NOMO-1 (cell line): ENCODE measurements around the gene LAMA2.

ENCODE experiments used
- DNase-seq, 2 experiments: peaks; one replicate each; lab custom pipeline; 2025; ENCODE audit not compliant: unreplicated experiment in 2 of 2; lab: John Stamatoyannopoulos, UW

The LAMA2 gene

DNA sequence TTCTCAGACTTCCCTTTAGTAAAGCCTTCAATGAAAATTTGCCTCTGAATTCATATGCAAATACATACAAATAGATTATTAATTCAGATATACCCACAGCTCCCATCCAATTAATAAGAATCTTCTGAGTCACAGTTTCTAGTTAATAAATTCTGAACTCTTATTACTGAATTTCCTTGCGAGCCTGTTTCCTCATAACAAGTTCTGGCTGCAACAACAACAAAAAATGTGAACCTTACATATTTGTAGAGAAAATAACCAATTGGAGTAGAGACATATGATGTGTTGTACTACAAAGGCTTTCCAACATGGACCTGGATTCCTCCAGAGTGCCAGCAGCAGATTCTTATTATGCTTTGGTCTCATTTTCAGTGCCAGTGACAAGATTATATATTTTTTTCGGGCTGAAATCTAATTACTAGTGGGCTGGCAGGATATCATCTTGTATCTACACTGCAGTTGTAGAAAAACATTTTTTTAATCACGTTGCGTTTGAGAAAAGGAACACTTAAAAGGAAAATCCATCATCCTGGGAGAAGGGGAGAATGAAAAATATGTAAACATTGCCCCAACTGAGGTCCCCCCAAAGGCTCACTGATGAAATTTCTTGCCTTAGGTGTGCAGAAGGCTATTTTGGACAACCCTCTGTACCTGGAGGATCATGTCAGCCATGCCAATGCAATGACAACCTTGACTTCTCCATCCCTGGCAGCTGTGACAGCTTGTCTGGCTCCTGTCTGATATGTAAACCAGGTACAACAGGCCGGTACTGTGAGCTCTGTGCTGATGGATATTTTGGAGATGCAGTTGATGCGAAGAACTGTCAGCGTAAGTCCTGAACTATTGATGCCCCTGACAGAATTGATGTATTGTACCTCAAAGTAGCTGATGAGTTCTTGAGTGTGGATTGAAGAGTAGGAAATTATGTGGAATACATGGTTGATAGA is 404.6 kb downstream of the LAMA2 start:
- DNase-seq = no peak

DNA sequence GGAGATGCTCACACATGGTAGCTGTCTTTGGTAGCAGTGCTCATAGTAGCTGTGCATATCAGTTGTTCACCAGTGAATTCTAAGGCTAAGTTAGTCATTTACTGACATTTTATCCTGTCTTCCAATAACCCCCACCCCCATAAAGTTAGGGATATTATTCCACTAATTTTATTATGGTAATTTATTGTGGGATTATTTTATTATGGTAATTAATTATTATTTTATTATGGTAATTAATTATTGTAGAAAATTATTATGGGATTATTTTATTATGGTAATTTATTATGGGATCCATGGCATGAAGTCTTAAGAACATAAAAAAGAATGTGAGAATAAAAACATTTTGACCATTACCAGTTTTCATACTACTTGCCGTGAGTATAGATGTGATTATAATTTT is 406.5 kb downstream of the LAMA2 start:
- DNase-seq = no peak

DNA sequence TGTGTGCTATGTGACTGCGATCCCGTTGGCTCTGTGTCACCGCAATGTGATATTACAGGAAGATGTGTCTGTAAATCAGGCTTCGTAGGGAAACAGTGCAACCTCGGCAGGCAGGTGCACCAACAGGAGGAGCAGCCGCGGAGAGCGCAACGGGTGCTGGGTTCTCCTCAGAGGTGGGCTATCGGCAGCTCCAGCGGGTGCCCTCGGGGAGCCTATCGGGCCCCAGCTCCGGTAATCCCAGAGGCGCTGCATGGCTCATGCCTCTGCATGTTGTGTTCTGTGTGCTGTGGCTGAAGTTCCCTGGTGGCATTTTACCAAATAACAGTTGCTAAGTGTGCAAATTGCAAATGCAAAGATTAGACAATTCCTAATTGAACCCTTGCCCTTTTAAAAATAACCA is 409.9 kb downstream of the LAMA2 start:
- DNase-seq = no peak

DNA sequence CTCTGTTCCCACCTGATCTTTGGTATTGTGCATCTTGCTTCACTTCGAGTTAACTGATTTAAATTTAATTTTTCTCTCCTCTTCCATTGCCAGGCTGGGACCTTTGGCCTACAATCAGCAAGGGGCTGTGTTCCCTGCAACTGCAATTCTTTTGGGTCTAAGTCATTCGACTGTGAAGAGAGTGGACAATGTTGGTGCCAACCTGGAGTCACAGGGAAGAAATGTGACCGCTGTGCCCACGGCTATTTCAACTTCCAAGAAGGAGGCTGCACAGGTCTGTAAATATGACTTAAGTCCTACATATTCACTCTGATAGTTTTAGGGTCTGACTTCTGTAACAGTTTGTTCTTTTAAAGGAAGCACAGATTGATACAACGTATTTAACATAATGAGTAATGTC is 414.7 kb downstream of the LAMA2 start:
- no peak for DNase-seq

DNA sequence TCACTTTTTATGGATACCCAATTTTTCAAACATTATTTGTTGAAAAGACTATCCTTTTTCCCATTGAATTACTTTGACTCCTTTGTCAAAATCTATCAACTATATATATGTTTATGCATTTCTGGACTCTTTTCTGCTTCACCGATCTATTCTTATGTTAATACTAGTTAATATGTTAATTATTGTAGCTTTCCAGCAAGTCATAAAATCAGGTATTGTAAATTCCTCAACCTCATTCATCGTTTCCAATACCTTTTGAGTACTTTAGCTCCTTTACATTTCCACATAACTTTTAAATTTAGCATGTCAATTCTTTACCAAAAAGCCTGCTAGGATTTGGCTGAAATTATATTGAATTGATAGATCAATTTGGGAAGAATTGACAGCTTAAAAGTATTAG is 419.7 kb downstream of the LAMA2 start:
- no peak for DNase-seq

DNA sequence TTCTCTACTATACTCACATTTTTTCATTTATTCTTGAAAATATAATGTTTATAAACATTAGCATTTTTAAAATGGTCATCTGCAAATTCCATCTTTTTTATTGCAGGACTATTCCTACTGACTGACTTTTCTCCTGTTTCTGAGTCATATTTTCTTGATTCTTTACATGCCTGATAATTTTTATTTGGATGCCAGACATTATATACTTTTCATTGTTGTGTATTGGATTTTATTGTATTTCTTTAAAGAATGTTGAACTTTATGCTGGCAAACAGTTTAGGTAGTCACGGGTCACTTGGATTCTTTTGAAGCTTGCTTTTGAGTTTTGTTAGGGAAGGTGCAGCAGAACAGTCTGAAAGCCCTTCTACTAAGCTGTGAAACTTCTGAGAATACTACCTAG is 423.9 kb downstream of the LAMA2 start:
- no peak for DNase-seq

DNA sequence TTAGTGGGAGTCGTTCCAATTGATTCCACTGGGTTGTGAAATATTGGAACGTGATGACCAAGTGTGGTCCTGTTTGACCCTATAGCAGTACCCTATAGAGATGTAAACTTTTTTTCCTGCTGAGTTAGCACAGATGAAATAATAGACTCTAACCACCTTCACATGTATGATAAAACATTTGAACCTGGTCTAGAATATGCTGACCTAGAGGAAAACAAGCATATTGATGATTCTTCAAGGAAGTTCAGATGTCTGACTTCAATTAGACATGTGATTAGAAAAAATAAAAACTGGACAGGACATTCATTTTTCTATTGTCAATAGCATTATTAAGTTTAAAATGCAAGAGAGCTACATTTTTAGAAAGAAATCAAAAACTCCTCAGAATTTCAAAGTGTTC is 424.9 kb downstream of the LAMA2 start:
- DNase-seq = no peak

DNA sequence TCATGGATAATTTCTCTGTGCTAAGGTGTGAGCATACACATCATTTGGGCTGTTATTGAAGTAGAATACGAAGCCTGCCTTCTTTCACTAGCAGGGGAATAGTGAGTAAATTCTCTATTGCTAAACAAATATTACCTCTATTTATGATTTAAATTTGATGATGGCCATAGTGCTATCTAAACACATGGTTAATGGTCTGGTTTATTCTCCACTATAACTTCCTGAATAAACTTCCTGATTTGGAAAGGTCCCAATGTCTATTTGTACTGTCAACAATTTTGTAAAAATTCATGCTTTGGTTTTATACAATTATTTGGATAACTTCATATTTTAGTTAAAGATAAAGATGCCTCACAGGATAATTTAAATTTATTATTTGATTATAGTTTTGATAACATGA is 426.2 kb downstream of the LAMA2 start:
- DNase-seq = no peak

DNA sequence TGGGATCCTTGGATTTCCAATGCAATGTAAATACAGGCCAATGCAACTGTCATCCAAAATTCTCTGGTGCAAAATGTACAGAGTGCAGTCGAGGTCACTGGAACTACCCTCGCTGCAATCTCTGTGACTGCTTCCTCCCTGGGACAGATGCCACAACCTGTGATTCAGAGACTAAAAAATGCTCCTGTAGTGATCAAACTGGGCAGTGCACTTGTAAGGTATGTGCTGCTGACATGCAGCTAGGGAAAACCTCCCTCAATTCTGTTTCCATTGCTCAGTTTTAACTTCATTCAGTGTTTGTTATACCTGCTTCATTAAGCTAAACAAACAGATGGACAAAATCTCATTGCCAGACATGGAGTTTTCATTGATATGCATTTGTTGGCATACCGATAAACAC is 429.9 kb downstream of the LAMA2 start:
- DNase-seq = no peak

DNA sequence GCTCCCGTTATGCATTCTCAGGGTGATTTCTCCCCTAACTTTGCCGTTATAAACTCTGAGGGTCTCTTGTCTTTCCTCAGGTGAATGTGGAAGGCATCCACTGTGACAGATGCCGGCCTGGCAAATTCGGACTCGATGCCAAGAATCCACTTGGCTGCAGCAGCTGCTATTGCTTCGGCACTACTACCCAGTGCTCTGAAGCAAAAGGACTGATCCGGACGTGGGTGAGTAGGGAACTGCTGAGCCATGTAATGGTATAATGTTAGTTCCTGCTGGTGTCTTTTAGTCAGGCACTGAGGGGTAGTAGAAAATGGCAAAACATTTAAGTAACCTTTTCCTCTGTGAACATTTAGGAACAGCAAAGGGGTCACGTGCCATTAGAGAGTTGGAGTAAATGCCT is 431.6 kb downstream of the LAMA2 start:
- DNase-seq = no peak

DNA sequence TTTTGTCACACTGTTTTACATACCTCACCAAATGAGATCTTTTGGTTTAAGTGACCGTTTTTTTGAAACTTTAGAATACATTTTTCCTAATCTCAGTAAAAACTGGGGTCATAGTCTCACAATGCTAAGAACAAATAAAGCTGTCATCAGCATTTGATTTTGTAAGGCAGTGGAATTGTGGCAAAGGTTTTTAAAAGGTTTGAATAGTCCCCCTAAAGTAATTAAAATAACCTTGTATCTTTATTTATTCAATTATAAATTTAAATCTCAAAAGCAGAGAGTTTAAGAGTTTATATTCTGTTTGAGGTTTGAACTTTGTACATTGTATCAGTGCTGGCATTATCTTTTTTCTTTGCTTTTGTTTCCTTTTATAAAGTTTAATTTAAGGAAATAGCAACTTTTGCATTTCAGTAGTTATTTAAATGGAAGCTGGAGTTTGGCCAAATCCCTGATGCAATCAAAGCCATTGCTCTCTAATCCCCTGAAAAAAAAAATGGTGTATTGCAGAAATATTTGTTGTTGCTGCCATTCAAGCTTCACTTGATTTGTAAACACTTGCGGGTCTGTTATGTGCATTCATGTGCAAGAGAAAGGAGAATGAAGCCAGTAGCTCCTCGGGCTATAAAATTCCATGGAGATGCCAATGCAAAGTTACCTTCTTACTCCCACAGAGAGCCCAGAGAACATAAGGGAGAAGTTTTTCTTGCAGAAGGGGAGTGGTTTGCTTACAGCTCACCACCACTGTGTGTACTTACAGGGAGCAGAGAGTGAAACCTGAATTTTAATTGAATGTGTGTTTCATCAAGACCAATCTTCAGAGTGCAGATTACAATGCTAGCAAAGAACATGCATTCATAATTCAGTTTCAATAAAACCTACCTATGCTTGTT is 435.2 kb downstream of the LAMA2 start:
- no peak for DNase-seq

DNA sequence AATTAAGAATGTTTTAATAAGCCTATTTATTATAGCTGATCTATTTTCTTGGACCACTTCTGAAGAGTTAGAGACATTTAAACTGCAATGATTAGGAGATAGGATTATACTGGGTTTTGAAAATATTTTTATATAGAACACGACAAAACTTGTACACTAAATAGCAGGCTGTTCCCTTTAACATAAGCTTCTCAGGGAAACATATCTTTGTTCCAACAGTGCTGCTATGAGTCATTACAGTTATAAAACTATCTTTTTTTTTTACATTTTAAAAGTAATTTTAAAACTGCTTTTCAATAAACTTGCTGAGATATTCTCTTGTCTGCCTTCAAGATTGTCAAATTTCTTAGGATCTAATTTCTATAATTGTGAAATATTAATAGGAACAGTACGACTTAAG is 438.0 kb downstream of the LAMA2 start:
- no peak for DNase-seq

DNA sequence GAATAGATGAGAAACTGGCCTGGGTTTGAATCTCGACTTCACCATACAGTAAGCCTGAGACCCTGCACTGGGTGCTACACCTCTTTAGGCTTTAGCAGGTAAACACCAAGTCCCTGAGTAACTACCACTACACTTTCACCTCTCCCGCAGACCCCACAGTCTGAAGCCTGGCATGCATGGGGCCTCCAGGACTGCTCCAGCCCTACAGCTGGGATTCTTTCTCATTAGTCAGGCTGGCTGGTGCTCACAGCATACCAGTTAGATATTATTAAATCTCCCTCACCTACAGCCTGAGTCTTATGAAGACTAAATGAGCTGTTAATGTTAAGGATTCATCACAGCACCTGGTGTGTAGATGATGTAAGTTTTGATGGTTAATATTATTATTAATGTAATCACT is 438.4 kb downstream of the LAMA2 start:
- no peak for DNase-seq

DNA sequence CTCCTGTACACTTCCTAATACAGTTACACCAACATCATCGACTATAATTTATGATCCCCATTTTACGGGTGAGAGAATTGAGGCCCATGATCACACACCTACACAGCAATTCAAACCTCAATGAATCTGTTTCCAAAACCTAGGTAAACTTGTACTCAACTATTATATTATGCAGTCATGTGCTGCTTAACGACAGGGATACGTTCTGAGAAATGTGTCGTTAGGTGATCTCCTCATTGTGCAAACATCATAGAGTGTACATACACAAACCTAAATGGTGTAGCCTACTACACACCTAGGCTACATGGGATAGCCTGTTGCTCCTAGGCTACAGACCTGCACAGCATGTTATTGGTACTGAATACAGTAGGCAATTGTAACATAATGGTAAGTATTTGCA is 441.4 kb downstream of the LAMA2 start:
- DNase-seq = no peak

DNA sequence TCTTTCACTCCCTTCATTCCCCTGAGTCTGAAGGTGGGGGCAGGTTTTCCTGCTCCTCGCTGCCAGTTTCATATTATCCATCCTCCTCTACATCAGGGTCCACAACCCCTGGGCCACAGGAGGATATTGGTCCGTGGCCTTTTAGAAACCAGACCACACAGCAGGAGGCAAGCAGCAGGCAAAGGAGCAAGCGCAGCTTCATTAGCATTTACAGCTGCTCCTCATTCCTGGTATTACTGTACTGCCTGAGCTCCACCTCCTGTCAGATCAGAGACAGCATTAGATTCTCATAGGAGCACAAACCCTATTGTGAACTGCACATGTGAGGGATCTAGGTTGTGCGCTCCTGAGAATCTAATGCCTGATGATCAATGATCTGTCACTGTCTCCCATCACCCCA is 446.7 kb downstream of the LAMA2 start:
- DNase-seq = no peak

DNA sequence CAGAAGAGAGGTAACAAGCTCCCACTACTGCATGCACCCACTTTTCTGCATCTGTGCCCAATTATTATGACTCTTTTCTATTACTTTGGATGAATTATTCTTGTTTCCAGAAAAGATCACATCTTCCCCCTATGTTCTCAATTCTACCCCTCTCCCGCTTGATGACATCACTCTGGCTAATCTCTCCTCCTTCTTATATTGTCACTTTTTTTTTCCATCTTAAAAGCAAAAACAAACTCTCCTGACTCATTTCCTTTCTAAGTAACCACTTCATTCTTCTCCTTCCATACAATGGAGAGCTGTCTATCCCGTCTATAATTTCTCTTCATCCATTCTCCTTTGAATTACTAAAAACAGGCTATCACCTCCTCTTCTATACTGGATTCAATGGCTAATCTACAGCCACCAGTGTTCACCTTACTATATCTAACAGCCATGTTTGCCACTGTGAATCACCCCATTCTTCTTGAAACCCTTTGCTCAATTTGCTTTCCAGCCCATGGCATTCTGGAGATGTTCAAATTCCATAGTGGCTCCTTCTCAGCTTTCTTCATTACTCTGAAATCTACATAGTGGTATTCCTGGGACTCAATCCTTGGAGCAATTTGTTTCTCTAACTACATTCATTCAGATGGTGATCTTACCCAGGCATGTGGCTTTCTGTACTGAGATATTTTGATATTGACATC is 448.7 kb downstream of the LAMA2 start:
- DNase-seq = no peak

DNA sequence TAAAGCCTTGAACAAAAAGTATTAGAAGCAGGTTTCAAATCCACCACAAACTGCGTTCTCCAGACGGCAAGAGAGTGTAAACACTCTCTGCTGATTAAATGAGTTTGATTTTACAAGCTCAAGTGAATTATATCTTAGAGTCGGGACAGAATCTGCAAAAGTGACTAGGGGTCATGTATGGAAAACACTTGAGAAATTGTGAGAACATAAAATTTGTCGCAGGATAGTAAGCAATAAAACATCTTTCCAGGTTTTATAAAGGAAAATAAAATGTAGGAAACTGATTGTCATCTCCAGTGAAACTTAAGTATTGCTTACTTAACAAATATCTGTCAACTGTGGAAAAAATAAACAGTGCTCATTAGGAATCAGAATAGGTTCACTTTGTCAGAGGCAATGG is 452.9 kb downstream of the LAMA2 start:
- DNase-seq = no peak

DNA sequence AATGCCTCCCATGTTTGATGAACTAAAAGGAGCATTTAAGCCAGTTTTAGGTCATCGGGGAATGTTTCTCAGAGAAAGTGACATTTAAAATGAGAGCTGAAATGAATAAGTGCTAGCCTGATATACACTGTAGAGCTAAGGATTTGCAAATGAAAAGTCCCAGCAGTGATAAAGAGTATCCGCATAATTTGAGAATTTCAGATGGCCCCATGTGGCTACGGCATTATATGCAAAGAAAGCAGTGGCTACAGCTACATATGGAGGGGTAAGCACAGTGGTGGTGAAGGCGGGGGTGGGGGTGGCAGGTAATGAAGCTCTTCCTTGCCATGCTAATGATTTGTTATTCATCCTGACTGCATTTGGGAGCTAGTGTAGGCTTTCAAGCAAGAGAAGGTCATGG is 455.7 kb downstream of the LAMA2 start:
- no peak for DNase-seq

DNA sequence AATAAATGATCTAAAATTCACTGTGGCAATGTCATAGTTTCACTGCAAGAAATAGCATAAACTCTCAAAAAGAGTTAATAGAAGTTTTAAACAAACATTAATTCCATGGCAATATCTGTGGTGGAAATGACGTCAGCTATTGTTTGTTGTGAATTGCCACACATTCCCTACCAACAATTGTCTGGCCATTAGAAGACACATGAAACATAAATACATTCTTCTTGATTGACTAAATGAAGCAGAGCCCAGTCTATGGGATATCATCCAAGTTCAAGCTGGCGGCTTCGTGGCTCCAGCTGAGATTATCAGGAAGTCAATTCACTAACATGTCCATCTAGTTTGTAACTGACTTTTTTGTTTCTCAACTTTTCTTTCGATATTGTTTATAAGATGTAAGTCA is 458.0 kb downstream of the LAMA2 start:
- no peak for DNase-seq

DNA sequence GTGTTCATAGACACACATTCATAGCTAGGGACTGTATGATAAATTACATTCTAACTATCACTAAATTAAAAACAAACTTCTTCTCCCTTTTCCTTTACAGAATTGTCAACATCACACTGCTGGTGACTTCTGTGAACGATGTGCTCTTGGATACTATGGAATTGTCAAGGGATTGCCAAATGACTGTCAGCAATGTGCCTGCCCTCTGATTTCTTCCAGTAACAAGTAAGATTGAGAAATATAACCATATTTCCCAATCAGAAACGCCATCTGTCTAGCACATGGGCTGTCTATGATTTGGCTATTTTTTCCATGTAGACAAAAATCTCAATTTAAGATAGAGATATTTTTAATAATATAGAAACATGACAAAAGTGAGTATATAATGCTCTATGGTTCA is 459.3 kb downstream of the LAMA2 start:
- no peak for DNase-seq

DNA sequence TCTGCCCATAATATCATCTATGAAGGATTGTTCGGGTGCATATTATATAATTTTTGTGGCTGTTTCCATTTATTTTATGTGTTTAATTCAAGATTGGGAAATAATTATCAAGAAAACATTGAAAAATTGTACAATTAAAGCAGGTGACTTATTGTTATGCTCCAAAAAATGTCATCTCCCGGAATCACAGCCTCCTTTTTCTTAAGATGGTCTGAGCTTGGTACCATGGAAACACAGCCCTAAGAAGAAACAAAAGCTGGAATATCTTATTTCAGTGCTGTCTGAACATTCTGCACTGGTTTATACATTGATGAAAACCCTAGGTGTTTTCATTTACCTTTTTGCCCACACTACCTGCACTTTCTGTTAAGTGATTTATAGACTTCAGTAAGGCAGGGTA is 459.9 kb downstream of the LAMA2 start:
- no peak for DNase-seq
